Stimulated activated CD8-positive, alpha-beta memory T cell treated with anti-CD3 and anti-CD28 coated beads, Interleukin-12 subunit alpha, Interleukin-12 subunit beta, amount 100 ng/mL, for 1 hour (primary cell): Measurements from ENCODE around the gene SLC15A3.
A peak's percentile ranks its signal among the peaks of the same experiment; 100 is the strongest.

Experiments used
- DNase-seq: peaks from one replicate; pipeline ENCODE4 v3.0.0-alpha.2; 2020; ENCODE audit warnings: low read depth

The SLC15A3 gene

GRCh38 chr11:60928563-60929001, 23.4 kb downstream of the SLC15A3 start:
- DNase-seq = no peak

- no peak for DNase-seq
Observed at GRCh38 chr11:60927600-60927999, 24.4 kb downstream of the SLC15A3 start.

GRCh38 chr11:60927061-60927592, 24.8 kb downstream of the SLC15A3 start:
- DNase-seq = no peak

DNA sequence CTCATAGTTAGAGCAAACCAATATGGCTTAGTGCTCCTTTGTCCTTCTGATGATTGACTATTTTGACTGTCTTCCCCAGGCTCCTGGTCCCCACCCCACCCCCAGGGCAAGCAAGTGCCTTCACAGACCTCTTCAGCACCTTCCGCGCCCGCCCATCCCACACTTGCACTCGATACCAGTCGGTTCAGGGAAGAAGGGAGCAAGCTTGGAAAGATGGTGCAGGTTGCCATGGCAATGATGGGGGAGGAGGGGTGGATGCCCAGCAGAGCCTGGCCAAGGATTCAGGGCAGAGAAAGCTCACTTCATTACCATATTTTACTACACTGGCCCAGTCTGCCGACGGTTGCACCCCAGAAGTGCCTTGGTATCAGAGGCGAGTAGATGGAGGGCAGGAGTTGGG, 25.5 kb downstream of the SLC15A3 start:
- DNase-seq = no peak

DNA sequence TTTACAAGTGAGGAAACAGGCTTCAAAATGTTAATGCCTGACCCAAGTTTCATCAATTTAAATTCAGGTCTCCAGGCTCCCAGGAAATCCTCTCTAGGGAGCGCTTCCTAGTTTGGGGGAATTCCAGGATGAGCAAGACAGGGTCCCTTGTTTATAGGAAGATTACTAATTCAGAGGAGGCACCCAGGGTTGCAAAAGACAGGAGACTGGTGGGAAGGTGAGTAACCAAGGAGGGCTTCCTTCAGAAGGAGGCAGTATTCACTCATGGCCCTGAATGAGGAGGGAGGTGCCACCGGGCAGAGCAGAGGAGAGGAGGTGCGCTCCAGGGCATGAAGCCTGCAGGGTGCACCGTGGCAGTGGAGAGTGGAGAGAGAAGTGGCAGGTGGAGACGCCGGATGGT, 26.1 kb downstream of the SLC15A3 start:
- DNase-seq = no peak

DNA sequence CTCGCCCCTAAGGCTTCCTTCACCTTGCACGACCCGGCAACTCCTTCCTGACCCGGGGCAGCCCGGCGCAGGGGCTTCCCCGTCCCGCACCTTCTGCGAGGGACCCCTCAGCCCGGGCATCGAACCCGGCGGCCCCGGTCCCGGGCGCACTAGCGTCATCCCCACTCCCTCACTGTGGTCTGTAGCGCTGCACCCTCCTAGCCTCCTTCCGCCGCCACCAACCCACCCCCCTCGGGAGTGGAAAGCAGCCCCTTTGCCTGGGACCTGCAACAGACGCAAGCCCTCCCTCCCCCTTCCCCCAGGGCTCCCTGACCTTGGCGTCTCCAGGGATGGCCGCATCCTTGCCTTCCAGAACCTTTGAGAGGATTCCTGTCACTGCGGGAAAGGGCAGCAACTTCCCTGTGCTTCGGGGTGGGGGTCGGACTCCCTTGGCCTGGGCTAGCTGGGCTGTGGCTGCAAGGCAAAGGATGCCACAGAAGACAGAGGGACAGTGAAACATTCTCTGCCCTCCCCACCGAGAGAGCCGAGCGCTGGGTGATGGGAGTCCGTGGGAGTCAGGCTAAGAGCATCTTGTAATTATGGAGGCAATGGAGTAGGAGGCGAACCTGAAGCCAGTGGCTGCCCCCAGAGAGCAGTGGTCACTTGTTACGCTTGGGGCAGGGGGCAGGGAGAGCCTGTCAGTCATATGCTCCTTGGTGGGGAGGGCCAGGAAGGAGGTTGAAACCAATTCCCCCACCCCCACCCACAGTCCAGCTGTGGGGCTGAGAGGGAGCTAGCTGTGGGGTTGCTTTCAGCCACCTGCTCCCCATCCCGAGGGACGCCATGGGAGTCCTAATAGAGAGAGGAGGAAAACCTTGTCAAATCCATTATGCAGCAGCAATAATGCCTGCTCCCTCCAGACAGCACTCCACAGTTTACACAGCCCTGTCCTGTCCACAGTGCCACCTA, 26.8 kb downstream of the SLC15A3 start:
- DNase-seq = no peak

- DNase-seq = no peak
Observed at GRCh38 chr11:60924110-60924905, 27.7 kb downstream of the SLC15A3 start, which contains the start of gene TMEM132A. TMEM132A (plus strand) TSS chr11:60924460; CDS start chr11:60924634, 174 bp downstream.

GRCh38 chr11:60923800-60924109, 28.2 kb downstream of the SLC15A3 start:
- no peak for DNase-seq

- DNase-seq = no peak
Observed at GRCh38 chr11:60923326-60923725, 28.6 kb downstream of the SLC15A3 start.

DNA sequence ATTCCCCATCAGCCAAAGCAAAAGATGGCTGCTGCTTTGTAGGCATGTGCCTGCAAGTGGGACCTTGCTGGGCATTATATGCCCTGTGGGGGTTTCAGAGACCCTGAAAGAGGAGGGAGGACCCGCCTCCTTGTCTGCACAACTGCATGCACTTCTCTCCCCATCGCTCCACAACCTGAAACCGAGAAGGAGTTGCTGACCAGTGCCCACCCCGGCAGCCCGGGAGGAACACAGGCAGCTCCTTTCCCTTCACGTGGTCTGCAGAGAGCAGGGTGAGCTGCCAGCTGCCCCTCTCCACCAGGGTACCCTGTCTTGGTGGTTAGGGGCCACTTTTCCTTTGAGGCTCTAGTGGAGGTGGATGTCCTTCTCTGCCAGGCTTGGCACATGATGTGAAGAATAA, 29.1 kb downstream of the SLC15A3 start:
- DNase-seq = no peak

- no peak for DNase-seq
Observed at GRCh38 chr11:60921777-60922335, 30.1 kb downstream of the SLC15A3 start.

DNA sequence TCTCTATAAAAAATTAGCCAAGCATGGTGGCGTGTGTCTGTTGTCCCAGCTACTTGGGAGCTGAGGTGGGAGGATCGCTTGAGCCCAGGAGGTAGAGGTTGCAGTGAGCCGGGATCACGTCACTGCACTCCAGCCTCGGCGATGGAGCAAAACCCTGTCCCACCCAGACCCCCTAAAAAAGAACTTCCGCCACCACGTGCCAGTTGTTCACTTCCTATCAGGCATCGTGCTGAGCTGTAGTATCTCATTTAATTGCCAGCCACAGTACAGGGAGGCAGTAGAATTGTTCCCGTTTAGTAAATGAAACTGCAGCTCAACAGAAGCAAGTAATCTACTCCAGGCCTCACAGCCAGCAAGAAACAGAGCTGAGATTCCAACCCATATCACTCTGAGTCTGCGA, 30.7 kb downstream of the SLC15A3 start:
- DNase-seq = no peak

- no peak for DNase-seq
Observed at GRCh38 chr11:60919956-60920355, 32.0 kb downstream of the SLC15A3 start.

DNA sequence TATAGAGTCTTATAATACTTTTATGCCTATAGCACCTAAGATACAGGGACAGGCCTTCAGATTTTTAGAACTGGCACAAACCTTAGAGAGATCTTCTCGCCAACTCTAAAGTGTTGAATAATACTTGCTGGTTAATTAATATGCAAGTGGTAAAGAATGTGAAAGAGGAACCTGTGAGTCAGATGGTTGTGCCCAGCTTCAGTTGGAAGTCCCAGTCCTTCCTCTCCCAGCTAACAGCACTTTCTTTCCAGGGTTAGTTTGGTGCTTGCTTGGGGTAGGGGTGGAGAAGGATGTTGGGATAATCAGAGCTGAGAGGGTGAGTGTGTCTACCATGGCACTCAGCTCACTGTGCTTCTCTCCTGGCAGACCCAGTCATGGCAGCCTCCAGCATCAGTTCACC, 32.7 kb downstream of the SLC15A3 start:
- no peak for DNase-seq

- DNase-seq = no peak
Observed at GRCh38 chr11:60918939-60919265, 33.1 kb downstream of the SLC15A3 start.

GRCh38 chr11:60918251-60918938, 33.6 kb downstream of the SLC15A3 start:
- DNase-seq = no peak

GRCh38 chr11:60917267-60917666, 34.7 kb downstream of the SLC15A3 start:
- no peak for DNase-seq

DNA sequence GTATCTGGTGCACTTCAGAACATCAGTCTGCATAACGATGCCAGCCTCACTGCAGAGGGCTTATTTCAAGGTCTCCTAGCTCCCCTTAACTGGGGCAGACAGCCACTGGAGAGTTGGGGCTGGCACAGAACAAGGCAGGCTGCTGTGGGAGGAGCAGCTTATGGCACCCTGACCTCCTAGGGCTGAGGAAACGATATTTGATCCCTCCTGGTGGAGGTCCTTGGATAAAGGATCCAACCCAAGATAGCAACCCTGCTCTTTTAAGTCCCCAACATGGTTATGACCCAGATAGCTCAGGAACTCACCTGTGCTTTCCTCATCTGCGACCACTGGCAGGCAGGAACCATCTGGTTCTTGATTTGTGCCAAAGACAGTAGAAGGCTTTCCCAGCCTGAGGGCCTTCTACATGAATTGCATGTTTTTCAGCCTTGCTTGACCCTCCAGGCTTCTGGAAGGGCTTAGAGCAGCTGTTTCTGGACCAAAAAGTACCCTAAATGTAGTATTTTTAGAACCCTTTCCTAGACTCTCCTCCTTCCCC, 35.2 kb downstream of the SLC15A3 start:
- DNase-seq = no peak

DNA sequence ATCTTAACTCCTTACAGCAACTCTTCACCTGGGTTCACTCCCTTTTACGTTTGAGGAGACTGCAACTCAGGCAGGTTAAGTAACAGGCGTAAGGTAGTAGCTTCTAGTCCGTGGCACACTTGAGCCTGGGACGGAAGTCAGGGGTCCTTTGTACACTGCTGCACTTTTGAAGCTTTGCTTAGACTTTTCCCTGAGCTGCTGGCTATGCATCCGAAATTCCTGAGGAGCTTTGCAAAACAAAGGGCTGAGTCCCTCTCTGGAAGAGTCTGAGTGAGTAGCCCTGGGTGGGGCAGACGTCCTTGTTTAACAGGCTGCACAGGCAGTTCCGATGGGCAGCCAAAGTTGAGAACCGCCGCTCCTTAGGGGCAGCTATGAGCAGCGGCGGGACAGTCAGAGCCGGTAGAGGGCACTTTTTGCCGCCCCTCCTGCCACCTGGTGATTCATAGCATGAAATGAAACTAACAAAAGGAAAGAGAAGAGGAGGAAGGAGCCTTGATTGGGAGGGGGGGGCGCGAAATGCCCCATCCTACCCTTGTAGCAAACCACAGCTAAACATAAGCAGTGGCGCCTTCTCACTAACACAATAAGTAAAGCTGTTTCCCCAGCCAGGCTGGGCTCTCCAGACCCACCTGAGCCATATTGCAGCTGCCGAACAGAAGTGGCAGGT, 36.6 kb downstream of the SLC15A3 start:
- peak; percentile 44 for DNase-seq

DNA sequence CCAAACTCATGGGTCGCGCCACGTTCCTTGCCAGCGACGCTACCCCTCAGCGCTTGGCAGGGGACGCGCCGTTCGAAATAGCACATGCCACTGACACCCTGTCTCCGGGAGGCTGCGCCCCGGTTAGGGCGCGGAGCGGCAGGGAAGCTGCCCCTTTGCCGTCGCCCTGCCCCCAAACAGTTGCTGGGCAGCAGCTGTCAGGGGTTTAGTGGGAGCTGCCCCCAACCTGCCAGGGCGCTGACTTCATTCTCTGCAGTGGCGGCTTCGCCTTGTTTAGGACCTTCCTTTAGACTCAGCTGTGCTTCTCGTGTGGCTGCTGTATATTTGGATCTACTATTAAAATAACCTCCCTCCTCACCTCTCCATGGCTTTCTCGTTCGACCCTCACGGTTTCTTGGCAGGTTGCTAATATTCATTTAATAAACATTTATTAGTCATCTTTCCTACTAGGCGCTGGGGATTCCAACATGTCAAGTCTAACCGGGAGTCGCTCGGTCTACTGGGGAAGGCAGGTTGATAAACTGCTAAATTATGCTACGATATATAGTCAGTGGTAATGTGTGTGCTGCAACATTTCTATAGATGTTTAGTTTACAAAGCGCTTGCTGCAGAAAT, 37.2 kb downstream of the SLC15A3 start:
- DNase-seq = no peak
